Activated naive CD4-positive, alpha-beta T cell treated with anti-CD3 and anti-CD28 coated beads for 36 hours (primary cell): ENCODE results near the gene MUL1. TPM values are rescaled to one million over a fixed set of nuclear protein-coding genes. Genes with fewer than 3 reads are reported as not detected.

ENCODE experiments used
- CTCF ChIA-PET: fragments of 350-600 bp; sonication (Branson Sonifier 250); formaldehyde crosslinking; loops from one replicate; lab custom pipeline; 2021; ENCODE audit warnings: antibody characterized with exemption; lab: Charles Lee
- DNase-seq: peaks from one replicate; pipeline ENCODE4 v3.0.0-alpha.2; 2020
- H3K27ac Mint-ChIP-seq: one replicate; pipeline ENCODE4 v1.8.0; 2021; ENCODE audit warnings: mild to moderate bottlenecking, mixed read lengths
- H3K27me3 Mint-ChIP-seq: one replicate; pipeline ENCODE4 v1.8.0; 2021; ENCODE audit warnings: low read depth, mixed read lengths
- H3K36me3 Mint-ChIP-seq: one replicate; pipeline ENCODE4 v1.8.0; 2021; ENCODE audit warnings: low read depth, mixed read lengths
- H3K4me1 Mint-ChIP-seq: one replicate; pipeline ENCODE4 v1.8.0; 2021; ENCODE audit warnings: low read depth, mixed read lengths
- H3K4me3 Mint-ChIP-seq: one replicate; pipeline ENCODE4 v1.8.0; 2021; ENCODE audit warnings: mild to moderate bottlenecking, moderate library complexity, mixed read lengths
- H3K9me3 Mint-ChIP-seq: one replicate; pipeline ENCODE4 v1.8.0; 2021; ENCODE audit warnings: mixed read lengths
- intact Hi-C: fragments of 100-400 bp; cut with micrococcal nuclease; formaldehyde crosslinking; loops from one replicate; pipeline ENCODE4 v1.15.1; 2023
- total RNA-seq, 2 experiments: library from RNA; stranded (reverse); gene quantifications; one replicate each; pipeline ENCODE4 v1.2.3, GENCODE V29; 2021

MUL1 gene
- total RNA-seq, 2 experiments from 2014 or later = 10.9 to 12.1 TPM

GRCh38 chr1:20481643-20482498 lies 26.1 kb downstream of the MUL1 start:
- Mint-ChIP-seq H3K4me3 (no peak overlapping the region), H3K36me3 (no peaks in the 10 kb centered on the region), H3K9me3 (no peaks in the 10 kb centered on the region), H3K27ac (no peak overlapping the region), H3K27me3 (peaks cover 48% of the 10 kb centered on the region), H3K4me1 (peaks cover 11% of the 10 kb centered on the region)
- intact Hi-C loops = no loop called here
- CTCF ChIA-PET = interaction anchor here (1.0 to 1.6 kb wide), 2 partner anchors 12 to 105 kb away, joined by 3 to 4 read pairs; no protein-coding TSS in a partner anchor
- no peak for DNase-seq

- H3K27me3 Mint-ChIP-seq = peaks cover 52% of the 10 kb centered on the region
- H3K4me3 Mint-ChIP-seq = no peak overlapping the region
- no peaks in the 10 kb centered on the region for H3K36me3 Mint-ChIP-seq
- CTCF ChIA-PET = interaction anchor here (0.7 kb wide), 1 partner anchor 122 kb away, joined by 3 read pairs; no protein-coding TSS in a partner anchor
- H3K4me1 Mint-ChIP-seq = peaks cover 11% of the 10 kb centered on the region
- intact Hi-C loops = no loop called here
- H3K27ac Mint-ChIP-seq = no peak overlapping the region
- no peaks in the 10 kb centered on the region for H3K9me3 Mint-ChIP-seq
- no peak for DNase-seq
Measured at GRCh38 chr1:20480951-20481617, 26.9 kb downstream of the MUL1 start.

DNA sequence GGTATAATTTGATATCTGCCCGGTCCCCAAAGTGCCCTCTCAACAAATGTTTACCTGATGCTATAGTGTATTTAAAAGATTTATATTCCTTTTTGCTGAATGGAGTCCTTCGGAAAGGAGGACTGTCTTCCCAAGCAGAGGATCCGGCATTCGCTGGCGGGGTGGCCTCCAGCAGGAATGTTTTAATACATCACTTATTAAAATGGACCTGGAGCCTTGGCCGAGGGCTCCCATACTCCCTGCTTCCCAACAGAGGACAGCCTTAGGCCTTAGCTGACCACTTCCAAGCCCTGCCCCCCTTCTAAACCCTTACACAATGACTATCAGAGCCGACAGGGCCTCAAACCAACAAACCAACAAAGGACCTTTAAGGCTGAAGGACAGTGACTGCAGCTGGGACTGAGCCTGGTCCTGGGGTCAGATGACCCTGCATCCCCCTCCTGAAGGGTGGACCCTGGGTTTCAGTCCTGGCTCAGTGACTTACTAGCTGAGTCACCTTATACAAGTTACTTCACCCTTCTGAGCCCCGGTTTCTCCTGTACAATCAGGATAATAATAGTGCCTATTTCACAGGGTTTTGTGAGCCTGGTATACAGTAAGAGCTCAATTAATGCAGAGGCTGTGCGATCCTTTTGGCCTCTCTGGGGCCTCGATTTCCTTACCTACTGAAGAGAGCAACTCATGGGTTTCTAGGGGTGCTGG lies 27.6 kb downstream of the MUL1 start:
- intact Hi-C loops = no loop called here
- Mint-ChIP-seq H3K27ac (no peak overlapping the region), H3K4me3 (no peak overlapping the region), H3K36me3 (no peaks in the 10 kb centered on the region), H3K4me1 (peaks cover 8% of the 10 kb centered on the region), H3K9me3 (no peaks in the 10 kb centered on the region), H3K27me3 (peaks cover 59% of the 10 kb centered on the region)
- DNase-seq = no peak
- CTCF ChIA-PET = interaction anchor here (0.7 kb wide), 1 partner anchor 121 kb away, joined by 3 read pairs; no protein-coding TSS in a partner anchor

GRCh38 chr1:20479840-20480239 lies 28.1 kb downstream of the MUL1 start:
- CTCF ChIA-PET = no interaction called here
- no peak overlapping the region for H3K4me3 Mint-ChIP-seq
- intact Hi-C loops = no loop called here
- H3K27me3 Mint-ChIP-seq = peaks cover 65% of the 10 kb centered on the region
- H3K9me3 Mint-ChIP-seq = no peaks in the 10 kb centered on the region
- H3K36me3 Mint-ChIP-seq = no peaks in the 10 kb centered on the region
- DNase-seq = no peak
- H3K4me1 Mint-ChIP-seq = peaks cover 8% of the 10 kb centered on the region
- H3K27ac Mint-ChIP-seq = no peak overlapping the region

- Mint-ChIP-seq H3K9me3 (no peaks in the 10 kb centered on the region), H3K27me3 (peaks cover 65% of the 10 kb centered on the region), H3K36me3 (no peaks in the 10 kb centered on the region), H3K27ac (no peak overlapping the region), H3K4me1 (peaks cover 2% of the 10 kb centered on the region), H3K4me3 (no peak overlapping the region)
- intact Hi-C loops = no loop called here
- DNase-seq = no peak
- CTCF ChIA-PET = no interaction called here
Measured at GRCh38 chr1:20478057-20478635, 29.8 kb downstream of the MUL1 start.

DNA sequence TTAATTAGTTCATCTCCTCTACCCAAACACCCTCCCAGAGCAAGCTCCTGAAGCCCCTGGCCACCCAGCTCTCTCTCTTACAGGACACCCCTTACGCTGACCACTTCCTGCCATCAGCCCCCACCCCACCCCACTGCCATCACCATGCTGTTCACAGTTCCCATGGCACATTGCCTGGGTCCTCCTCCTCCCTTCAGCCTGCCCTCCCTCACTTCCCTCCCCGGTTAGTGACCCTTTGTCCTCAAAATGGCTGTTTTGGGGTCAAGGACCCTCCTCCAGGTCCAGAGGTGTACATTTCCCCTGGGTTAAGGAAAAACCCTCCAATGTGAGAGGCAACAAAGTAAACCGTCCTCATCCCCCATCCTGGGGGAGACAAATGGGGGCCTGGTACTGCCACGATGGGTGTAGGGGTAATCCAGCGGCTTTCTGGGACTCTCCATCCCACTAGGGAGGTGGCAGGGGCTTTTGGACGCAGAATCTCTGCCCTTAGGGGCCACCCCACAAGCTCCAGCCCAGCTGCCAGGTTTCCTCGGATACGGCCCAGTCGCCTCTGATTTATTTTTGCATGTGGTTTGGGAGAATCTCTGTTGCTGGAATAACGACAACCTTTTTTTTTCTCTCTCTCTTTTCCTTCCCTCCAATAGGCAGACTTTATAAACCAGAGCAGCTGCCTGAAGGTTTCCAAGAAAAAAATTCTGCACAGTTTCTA lies 30.4 kb downstream of the MUL1 start:
- no peak overlapping the region for H3K4me3 Mint-ChIP-seq
- no peak for DNase-seq
- intact Hi-C loops = no loop called here
- H3K27ac Mint-ChIP-seq = no peak overlapping the region
- peaks cover 63% of the 10 kb centered on the region for H3K27me3 Mint-ChIP-seq
- H3K9me3 Mint-ChIP-seq = no peaks in the 10 kb centered on the region
- no peaks in the 10 kb centered on the region for H3K36me3 Mint-ChIP-seq
- peaks cover 2% of the 10 kb centered on the region for H3K4me1 Mint-ChIP-seq
- CTCF ChIA-PET = no interaction called here

DNA sequence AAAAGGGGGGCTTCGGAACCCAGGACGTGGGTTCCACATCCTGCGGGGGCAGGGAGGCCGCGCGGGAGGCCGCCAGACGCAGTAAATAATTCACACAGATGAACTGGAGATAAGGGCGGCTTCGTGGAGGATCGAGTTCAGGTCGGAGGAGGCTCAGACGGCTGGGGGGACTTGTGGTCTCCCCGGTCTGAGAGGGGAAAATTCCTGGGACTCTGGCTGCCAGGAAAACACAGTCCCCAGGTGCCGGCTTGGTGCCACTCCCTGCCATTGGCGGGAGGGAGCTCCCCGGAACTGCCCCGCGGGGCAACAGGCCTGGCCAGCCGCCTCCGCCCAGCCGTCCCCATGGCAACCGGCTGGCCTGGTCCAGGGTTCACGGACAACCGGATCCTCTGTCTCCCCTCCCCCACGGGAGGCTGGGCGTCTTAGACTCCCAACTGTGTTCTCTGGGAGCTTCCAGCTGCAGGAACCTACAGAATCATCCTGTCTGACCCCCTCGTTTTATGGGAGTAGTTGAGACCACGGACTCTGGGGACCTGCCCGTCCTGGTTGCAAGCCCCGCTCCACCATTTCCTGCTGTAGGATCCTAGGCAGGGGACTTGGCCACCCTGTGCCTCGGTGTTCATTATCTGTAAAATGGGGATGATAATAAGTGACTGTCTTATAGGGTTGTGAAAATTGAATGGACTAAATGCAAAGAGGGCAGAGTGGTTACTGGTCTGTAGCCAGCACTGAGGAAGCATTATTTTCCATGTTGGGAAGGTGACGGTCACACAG lies 31.5 kb downstream of the MUL1 start:
- CTCF ChIA-PET = no interaction called here
- intact Hi-C loops = no loop called here
- peaks cover 66% of the 10 kb centered on the region for H3K27me3 Mint-ChIP-seq
- no peaks in the 10 kb centered on the region for H3K9me3 Mint-ChIP-seq
- no peak overlapping the region for H3K27ac Mint-ChIP-seq
- H3K36me3 Mint-ChIP-seq = no peaks in the 10 kb centered on the region
- H3K4me1 Mint-ChIP-seq = peaks cover 2% of the 10 kb centered on the region
- no peak overlapping the region for H3K4me3 Mint-ChIP-seq
- DNase-seq = no peak

- H3K9me3 Mint-ChIP-seq = no peaks in the 10 kb centered on the region
- no peak overlapping the region for H3K4me3 Mint-ChIP-seq
- H3K27ac Mint-ChIP-seq = no peak overlapping the region
- CTCF ChIA-PET = interaction anchor here (0.7 kb wide), 1 partner anchor 25 kb away, joined by 4 read pairs; no protein-coding TSS in a partner anchor
- peaks cover 2% of the 10 kb centered on the region for H3K4me1 Mint-ChIP-seq
- DNase-seq = no peak
- intact Hi-C loops = no loop called here
- no peaks in the 10 kb centered on the region for H3K36me3 Mint-ChIP-seq
- peaks cover 64% of the 10 kb centered on the region for H3K27me3 Mint-ChIP-seq
Measured at GRCh38 chr1:20474996-20475395, 33.0 kb downstream of the MUL1 start.

- Mint-ChIP-seq H3K4me3 (no peak overlapping the region), H3K4me1 (peaks cover 2% of the 10 kb centered on the region), H3K9me3 (no peaks in the 10 kb centered on the region), H3K27me3 (peaks cover 62% of the 10 kb centered on the region), H3K36me3 (no peaks in the 10 kb centered on the region), H3K27ac (no peak overlapping the region)
- CTCF ChIA-PET = no interaction called here
- intact Hi-C loops = no loop called here
- DNase-seq = no peak
Measured at GRCh38 chr1:20474333-20474975, 33.5 kb downstream of the MUL1 start.

DNA sequence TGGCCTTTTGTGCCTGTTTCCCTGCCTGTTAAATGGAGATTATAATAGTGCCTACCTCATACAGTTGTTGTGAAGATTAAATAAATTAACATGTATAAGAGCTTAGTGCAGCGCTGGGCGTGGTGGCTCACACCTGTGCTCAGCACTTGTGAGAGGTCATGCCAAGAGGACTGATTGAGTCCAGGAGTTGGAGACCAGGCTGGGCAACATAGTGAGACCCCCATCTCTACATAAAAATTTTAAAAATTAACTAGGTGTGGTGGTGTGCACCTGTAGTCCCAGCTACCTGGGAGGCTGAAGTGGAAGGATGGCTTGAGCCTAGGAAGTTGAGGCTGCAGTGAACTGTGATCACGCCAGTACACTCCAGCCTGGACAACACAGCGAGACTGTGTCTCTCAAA lies 34.1 kb downstream of the MUL1 start:
- intact Hi-C loops = no loop called here
- no peaks in the 10 kb centered on the region for H3K36me3 Mint-ChIP-seq
- H3K4me1 Mint-ChIP-seq = peaks cover 2% of the 10 kb centered on the region
- no peak overlapping the region for H3K4me3 Mint-ChIP-seq
- H3K27ac Mint-ChIP-seq = no peak overlapping the region
- DNase-seq = no peak
- H3K27me3 Mint-ChIP-seq = peaks cover 62% of the 10 kb centered on the region
- no peaks in the 10 kb centered on the region for H3K9me3 Mint-ChIP-seq
- CTCF ChIA-PET = interaction anchor here (0.8 kb wide), 1 partner anchor 18 kb away, joined by 3 read pairs; no protein-coding TSS in a partner anchor
